ENCODE results near the gene HSD11B1.
A peak's percentile ranks its signal among the peaks of the same experiment; 100 is the strongest.

HSD11B1 gene

DNA sequence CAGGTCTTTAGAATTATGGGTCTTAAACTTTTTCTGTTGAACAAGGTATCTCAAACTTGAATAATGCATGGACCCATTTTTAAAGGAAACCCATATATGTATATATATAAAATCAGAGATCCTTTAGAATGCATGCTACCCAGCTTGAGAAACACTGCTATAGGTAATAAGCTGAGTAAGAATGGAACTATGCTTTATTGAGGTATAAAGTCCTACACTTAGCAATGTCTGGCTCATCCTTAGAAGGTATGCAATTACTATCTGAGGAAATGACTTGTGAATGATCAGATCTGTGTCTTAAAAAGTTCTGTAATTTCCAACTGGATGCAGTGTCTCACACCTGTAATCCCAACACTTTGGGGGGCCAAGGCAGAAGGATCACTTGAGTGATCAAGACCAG is 62.5 kb downstream of the HSD11B1 start:
- no peak overlapping the region for H3K18ac ChIP-seq (ENCODE audit: low read length)
- H3K36me3 ChIP-seq (ENCODE audit: control insufficient read depth in 1 of 2, insufficient read depth in 2 of 2, low read length in 2 of 2): peaks cover 0 to 2% of the 10 kb centered on the region in 2 experiments
- no peak for DNase-seq
- H4K91ac ChIP-seq (ENCODE audit: low read depth, low read length): no peak overlapping the region
- H3K79me2 ChIP-seq (ENCODE audit: control insufficient read depth, insufficient read depth, low read length, poor library complexity): peaks cover 2% of the 10 kb centered on the region
- H4K12ac ChIP-seq (ENCODE audit: low read depth, low read length): no peak overlapping the region
- no peak overlapping the region for H2BK5ac ChIP-seq (ENCODE audit: low read depth, low read length, poor library complexity)
- H4K8ac ChIP-seq (ENCODE audit: low read depth, low read length): no peak overlapping the region
- H2AK5ac ChIP-seq (ENCODE audit: low read length): no peak overlapping the region
- H2AFZ ChIP-seq (ENCODE audit: insufficient read depth, low read length, poor library complexity): no peak overlapping the region
- H2BK120ac ChIP-seq (ENCODE audit: insufficient read depth, low read length, poor library complexity): no peak overlapping the region
- no peak overlapping the region for H2BK12ac ChIP-seq (ENCODE audit: low read length)
- H3K27ac ChIP-seq (ENCODE audit: low read depth, low read length): no peak overlapping the region
- no peak overlapping the region for H3K14ac ChIP-seq (ENCODE audit: low read length)
- H3K9me3 ChIP-seq (ENCODE audit: insufficient read depth, low read depth, low read length): peaks cover 14% of the 10 kb centered on the region
- H3K23ac ChIP-seq (ENCODE audit: low read length): no peak overlapping the region
- H3K9ac ChIP-seq (ENCODE audit: low read length): no peak overlapping the region
- no peak overlapping the region for H3K4me2 ChIP-seq (ENCODE audit: low read length)
- H3K4ac ChIP-seq (ENCODE audit: low read depth, low read length): no peak overlapping the region
- H3K79me1 ChIP-seq (ENCODE audit: low read length): peaks cover 19% of the 10 kb centered on the region
- no peak overlapping the region for H3K4me3 ChIP-seq (ENCODE audit: low read depth, low read length)
- no peaks in the 10 kb centered on the region for H3K27me3 ChIP-seq (ENCODE audit: insufficient read depth, low read length)
- peaks cover 20 to 23% of the 10 kb centered on the region in 2 experiments for H3K4me1 ChIP-seq (ENCODE audit: control insufficient read depth in 1 of 2, insufficient read depth in 2 of 2, low read length in 2 of 2)

DNA sequence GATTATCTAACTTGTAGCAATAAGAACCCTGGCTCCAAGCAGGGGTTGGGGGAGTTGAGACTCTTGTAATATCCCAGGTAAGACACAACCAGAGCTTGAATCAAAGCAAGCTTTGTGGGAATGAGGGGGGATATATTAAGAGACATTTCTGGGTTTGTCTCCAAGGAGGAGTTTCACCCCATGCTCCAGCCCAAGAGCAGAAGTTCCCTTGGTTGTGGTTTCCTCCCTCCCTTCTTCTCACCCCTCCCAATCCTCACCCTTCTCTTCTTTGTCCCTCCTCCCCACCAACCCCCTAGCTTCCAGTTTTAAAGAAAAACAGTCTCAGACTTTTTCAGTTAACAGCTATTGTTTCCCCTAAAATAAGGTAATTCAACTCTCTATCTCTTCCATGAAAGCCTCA is 63.1 kb downstream of the HSD11B1 start:
- Histone ChIP-seq H3K23ac (ENCODE audit: low read length) (no peak overlapping the region), H2BK120ac (ENCODE audit: insufficient read depth, low read length, poor library complexity) (peak overlapping the region; percentile 42), H3K9me3 (ENCODE audit: insufficient read depth, low read depth, low read length) (peaks cover 14% of the 10 kb centered on the region), H4K8ac (ENCODE audit: low read depth, low read length) (no peak overlapping the region), H3K4ac (ENCODE audit: low read depth, low read length) (no peak overlapping the region), H3K14ac (ENCODE audit: low read length) (no peak overlapping the region), H3K4me1 (ENCODE audit: control insufficient read depth in 1 of 2, insufficient read depth in 2 of 2, low read length in 2 of 2) (peaks cover 20 to 23% of the 10 kb centered on the region in 2 experiments), H2AFZ (ENCODE audit: insufficient read depth, low read length, poor library complexity) (no peak overlapping the region), H3K18ac (ENCODE audit: low read length) (no peak overlapping the region), H3K27me3 (ENCODE audit: insufficient read depth, low read length) (no peaks in the 10 kb centered on the region), H3K36me3 (ENCODE audit: control insufficient read depth in 1 of 2, insufficient read depth in 2 of 2, low read length in 2 of 2) (peaks cover 0 to 2% of the 10 kb centered on the region in 2 experiments), H2AK5ac (ENCODE audit: low read length) (no peak overlapping the region), H4K91ac (ENCODE audit: low read depth, low read length) (peak overlapping the region; percentile 51), H3K79me2 (ENCODE audit: control insufficient read depth, insufficient read depth, low read length, poor library complexity) (peaks cover 2% of the 10 kb centered on the region), H4K12ac (ENCODE audit: low read depth, low read length) (no peak overlapping the region), H3K9ac (ENCODE audit: low read length) (no peak overlapping the region), H3K4me3 (ENCODE audit: low read depth, low read length) (no peak overlapping the region), H3K79me1 (ENCODE audit: low read length) (peaks cover 19% of the 10 kb centered on the region), H3K4me2 (ENCODE audit: low read length) (no peak overlapping the region), H2BK5ac (ENCODE audit: low read depth, low read length, poor library complexity) (peak overlapping the region; percentile 24), H3K27ac (ENCODE audit: low read depth, low read length) (no peak overlapping the region), H2BK12ac (ENCODE audit: low read length) (peak overlapping the region; percentile 21)
- no peak for DNase-seq

DNA sequence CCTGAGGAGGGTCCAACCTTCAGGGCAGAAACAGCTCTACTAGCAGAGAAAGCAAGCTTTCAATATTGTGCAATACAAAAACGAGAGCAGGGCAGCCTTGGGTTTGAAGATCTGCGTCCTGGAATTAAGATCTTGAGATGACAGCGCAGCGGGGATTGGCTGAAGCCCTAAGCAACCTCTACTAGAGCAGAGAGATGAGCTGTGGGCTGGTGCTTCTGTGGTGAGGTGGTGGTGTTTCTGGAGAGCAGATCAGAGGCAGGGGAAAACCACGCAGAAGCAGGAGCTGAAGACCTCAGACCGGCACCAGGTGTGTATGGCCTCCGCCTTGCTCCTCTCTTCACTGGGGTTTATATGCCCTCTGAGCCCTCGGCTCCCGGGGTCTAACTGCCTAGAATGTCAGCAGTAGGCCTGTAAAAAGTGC is 63.7 kb downstream of the HSD11B1 start:
- Histone ChIP-seq H2BK12ac (ENCODE audit: low read length) (peak overlapping the region; percentile 71), H3K27ac (ENCODE audit: low read depth, low read length) (peak overlapping the region; percentile 97), H4K12ac (ENCODE audit: low read depth, low read length) (no peak overlapping the region), H3K23ac (ENCODE audit: low read length) (no peak overlapping the region), H2AFZ (ENCODE audit: insufficient read depth, low read length, poor library complexity) (peak overlapping the region; percentile 47), H3K79me1 (ENCODE audit: low read length) (peaks cover 19% of the 10 kb centered on the region), H2BK5ac (ENCODE audit: low read depth, low read length, poor library complexity) (peak overlapping the region; percentile 56), H3K4me3 (ENCODE audit: low read depth, low read length) (no peak overlapping the region), H3K9ac (ENCODE audit: low read length) (no peak overlapping the region), H2AK5ac (ENCODE audit: low read length) (peak overlapping the region; percentile 4), H2BK120ac (ENCODE audit: insufficient read depth, low read length, poor library complexity) (peak overlapping the region; percentile 16), H3K79me2 (ENCODE audit: control insufficient read depth, insufficient read depth, low read length, poor library complexity) (peaks cover 2% of the 10 kb centered on the region), H3K9me3 (ENCODE audit: insufficient read depth, low read depth, low read length) (peaks cover 14% of the 10 kb centered on the region), H4K8ac (ENCODE audit: low read depth, low read length) (peak overlapping the region; percentile 83), H3K4me1 (ENCODE audit: control insufficient read depth in 1 of 2, insufficient read depth in 2 of 2, low read length in 2 of 2) (peaks cover 20 to 23% of the 10 kb centered on the region in 2 experiments), H3K14ac (ENCODE audit: low read length) (peak overlapping the region; percentile 14), H3K36me3 (ENCODE audit: control insufficient read depth in 1 of 2, insufficient read depth in 2 of 2, low read length in 2 of 2) (peaks cover 0 to 2% of the 10 kb centered on the region in 2 experiments), H4K91ac (ENCODE audit: low read depth, low read length) (peak overlapping the region; percentile 64), H3K18ac (ENCODE audit: low read length) (peak overlapping the region; percentile 24), H3K4me2 (ENCODE audit: low read length) (no peak overlapping the region), H3K4ac (ENCODE audit: low read depth, low read length) (peak overlapping the region; percentile 1), H3K27me3 (ENCODE audit: insufficient read depth, low read length) (no peaks in the 10 kb centered on the region)
- DNase-seq: no peak
- WGBS (ENCODE audit: extremely low coverage, insufficient coverage, insufficient read length): no CpG with 5 or more reads among the region's 9 CpGs

DNA sequence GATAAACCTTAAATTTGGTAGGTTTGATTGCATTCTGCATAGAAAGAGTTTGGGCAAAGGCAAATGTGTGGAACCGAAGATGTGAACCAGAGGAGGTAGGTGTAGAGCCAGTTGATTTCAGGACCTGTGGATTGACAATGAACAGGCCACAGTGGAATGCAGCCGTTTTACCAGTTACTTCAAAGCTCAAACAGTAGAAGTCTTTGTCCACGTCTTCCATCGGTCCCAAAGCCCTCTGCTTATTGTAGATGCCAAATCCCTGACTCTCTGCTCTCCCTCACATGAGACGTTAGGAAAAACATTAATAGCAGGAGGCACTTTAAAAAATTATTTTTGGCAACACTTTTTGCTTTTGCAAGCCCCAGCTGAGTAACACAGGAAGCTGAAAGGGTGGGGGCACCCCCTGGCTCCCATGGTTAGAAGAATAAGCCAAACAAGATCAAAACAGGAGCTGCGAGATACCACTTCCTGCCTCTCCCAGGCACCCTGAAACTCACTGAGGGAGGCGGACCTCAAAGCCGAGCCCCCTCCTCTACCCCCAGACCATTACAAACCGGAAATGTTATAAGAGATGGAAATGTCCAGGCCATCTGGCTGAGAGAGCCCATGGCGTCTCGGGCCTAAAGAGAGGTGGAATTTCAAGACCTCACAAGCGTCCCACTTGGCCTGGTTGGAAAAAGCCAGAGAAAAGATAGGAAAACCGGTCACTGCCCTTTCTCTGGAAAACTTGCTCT is 64.7 kb downstream of the HSD11B1 start:
- H3K9me3 ChIP-seq (ENCODE audit: insufficient read depth, low read depth, low read length): peaks cover 14% of the 10 kb centered on the region
- H2BK120ac ChIP-seq (ENCODE audit: insufficient read depth, low read length, poor library complexity): peak overlapping the region; percentile 85
- no peaks in the 10 kb centered on the region for H3K27me3 ChIP-seq (ENCODE audit: insufficient read depth, low read length)
- H3K9ac ChIP-seq (ENCODE audit: low read length): no peak overlapping the region
- peaks cover 2% of the 10 kb centered on the region for H3K79me2 ChIP-seq (ENCODE audit: control insufficient read depth, insufficient read depth, low read length, poor library complexity)
- H4K8ac ChIP-seq (ENCODE audit: low read depth, low read length): peak overlapping the region; percentile 87
- peak overlapping the region; percentile 97 for H2BK5ac ChIP-seq (ENCODE audit: low read depth, low read length, poor library complexity)
- peaks cover 0 to 2% of the 10 kb centered on the region in 2 experiments for H3K36me3 ChIP-seq (ENCODE audit: control insufficient read depth in 1 of 2, insufficient read depth in 2 of 2, low read length in 2 of 2)
- peak overlapping the region; percentile 97 for H3K27ac ChIP-seq (ENCODE audit: low read depth, low read length)
- H2AK5ac ChIP-seq (ENCODE audit: low read length): no peak overlapping the region
- peak overlapping the region; percentile 77 for H2BK12ac ChIP-seq (ENCODE audit: low read length)
- peak overlapping the region; percentile 33 for H3K4me2 ChIP-seq (ENCODE audit: low read length)
- peak overlapping the region; percentile 76 for H3K14ac ChIP-seq (ENCODE audit: low read length)
- no peak overlapping the region for H3K4me3 ChIP-seq (ENCODE audit: low read depth, low read length)
- H4K91ac ChIP-seq (ENCODE audit: low read depth, low read length): peak overlapping the region; percentile 97
- H3K18ac ChIP-seq (ENCODE audit: low read length): peak overlapping the region; percentile 91
- peaks cover 19% of the 10 kb centered on the region for H3K79me1 ChIP-seq (ENCODE audit: low read length)
- no CpG with 5 or more reads among the region's 13 CpGs for WGBS (ENCODE audit: extremely low coverage, insufficient coverage, insufficient read length)
- peak overlapping the region; percentile 62 for H2AFZ ChIP-seq (ENCODE audit: insufficient read depth, low read length, poor library complexity)
- no peak overlapping the region for H3K23ac ChIP-seq (ENCODE audit: low read length)
- peak in 1 of 2 donors; percentile 17 for DNase-seq
- peak overlapping the region; percentile 60 for H3K4ac ChIP-seq (ENCODE audit: low read depth, low read length)
- H3K4me1 ChIP-seq (ENCODE audit: control insufficient read depth in 1 of 2, insufficient read depth in 2 of 2, low read length in 2 of 2): peaks cover 20 to 23% of the 10 kb centered on the region in 2 experiments
- H4K12ac ChIP-seq (ENCODE audit: low read depth, low read length): peak overlapping the region; percentile 46

Measured in trophoblast cell (in vitro differentiated cells and primary cell).